ENCODE measurements around the gene TEDC2.

DNA sequence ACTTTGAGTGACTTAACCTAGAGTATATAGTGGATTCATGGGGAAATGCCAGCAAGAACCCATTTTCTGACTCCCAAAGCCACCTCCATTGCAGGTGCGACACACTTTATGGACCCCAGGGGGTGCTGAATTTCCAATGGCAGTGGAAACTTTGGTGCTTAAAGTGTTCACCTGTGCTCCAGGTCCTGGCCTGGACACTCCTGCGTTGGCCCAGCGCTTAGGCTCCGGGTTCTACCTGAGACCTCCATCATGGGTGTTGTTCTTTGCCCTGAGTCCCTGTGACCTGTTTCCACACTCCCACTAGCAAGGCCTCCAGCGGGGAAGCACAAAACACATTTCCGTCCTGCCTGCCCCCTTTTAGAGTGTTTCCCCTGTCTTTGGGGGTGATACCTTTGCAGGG lies 27.6 kb upstream of the TEDC2 start:
- TF ChIP-seq, protein P1, sequence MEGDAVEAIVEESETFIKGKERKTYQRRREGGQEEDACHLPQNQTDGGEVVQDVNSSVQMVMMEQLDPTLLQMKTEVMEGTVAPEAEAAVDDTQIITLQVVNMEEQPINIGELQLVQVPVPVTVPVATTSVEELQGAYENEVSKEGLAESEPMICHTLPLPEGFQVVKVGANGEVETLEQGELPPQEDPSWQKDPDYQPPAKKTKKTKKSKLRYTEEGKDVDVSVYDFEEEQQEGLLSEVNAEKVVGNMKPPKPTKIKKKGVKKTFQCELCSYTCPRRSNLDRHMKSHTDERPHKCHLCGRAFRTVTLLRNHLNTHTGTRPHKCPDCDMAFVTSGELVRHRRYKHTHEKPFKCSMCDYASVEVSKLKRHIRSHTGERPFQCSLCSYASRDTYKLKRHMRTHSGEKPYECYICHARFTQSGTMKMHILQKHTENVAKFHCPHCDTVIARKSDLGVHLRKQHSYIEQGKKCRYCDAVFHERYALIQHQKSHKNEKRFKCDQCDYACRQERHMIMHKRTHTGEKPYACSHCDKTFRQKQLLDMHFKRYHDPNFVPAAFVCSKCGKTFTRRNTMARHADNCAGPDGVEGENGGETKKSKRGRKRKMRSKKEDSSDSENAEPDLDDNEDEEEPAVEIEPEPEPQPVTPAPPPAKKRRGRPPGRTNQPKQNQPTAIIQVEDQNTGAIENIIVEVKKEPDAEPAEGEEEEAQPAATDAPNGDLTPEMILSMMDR (IDR thresholded peaks at IDR 0.05): no peak
- TF ChIP-seq POLR2A (IDR thresholded peaks at IDR 0.05): no peak

Measured in testis (tissue), 2 donors.